MM.1S (cell line): ENCODE results near the gene CMIP.

Experiments
- DNase-seq: peaks from one replicate; pipeline ENCODE4 v3.0.0-alpha.2; 2015
- H2AFZ ChIP-seq: fragments of 300-600 bp; sonication (generic); 2 replicates; pipeline ENCODE4 v1.6.0; 2016; ENCODE audit warnings: antibody characterized with exemption, low read length
- H3F3A ChIP-seq: fragments of 300-600 bp; sonication (generic); 2 replicates; pipeline ENCODE4 v1.6.1; 2016; ENCODE audit warnings: mild to moderate bottlenecking, antibody characterized with exemption, low read length, moderate library complexity, mixed read lengths; ENCODE audit not compliant: insufficient read depth
- H3K27ac ChIP-seq: fragments of 300-600 bp; sonication (generic); 2 replicates; pipeline ENCODE4 v1.5.1; 2016; ENCODE audit warnings: mild to moderate bottlenecking, low read length
- H3K27me3 ChIP-seq: fragments of 300-600 bp; sonication (generic); replicated peaks from 2 replicates; pipeline ENCODE4 v1.6.0; 2016; ENCODE audit warnings: low read length; ENCODE audit not compliant: insufficient read depth
- H3K36me3 ChIP-seq: fragments of 300-600 bp; sonication (generic); replicated peaks from 2 replicates; pipeline ENCODE4 v1.6.1; 2016; ENCODE audit warnings: mild to moderate bottlenecking, low read length, mixed read lengths; ENCODE audit not compliant: insufficient read depth
- H3K4me1 ChIP-seq: fragments of 300-600 bp; sonication (generic); 2 replicates; pipeline ENCODE4 v1.6.1; 2016; ENCODE audit warnings: low read length, mixed read lengths
- H3K4me2 ChIP-seq: fragments of 300-600 bp; sonication (generic); 2 replicates; pipeline ENCODE4 v1.6.0; 2016; ENCODE audit warnings: low read depth, low read length
- H3K4me3 ChIP-seq: fragments of 300-600 bp; sonication (generic); 2 replicates; pipeline ENCODE4 v1.5.1; 2016; ENCODE audit warnings: low read length, mixed read lengths
- H3K79me2 ChIP-seq: fragments of 300-600 bp; sonication (generic); 2 replicates; pipeline ENCODE4 v1.6.1; 2016; ENCODE audit warnings: mixed run types, low read length, mixed read lengths
- H3K9ac ChIP-seq: fragments of 300-600 bp; sonication (generic); 2 replicates; pipeline ENCODE4 v1.6.1; 2016; ENCODE audit warnings: low read length, mixed read lengths
- H3K9me2 ChIP-seq: fragments of 300-600 bp; sonication (generic); replicated peaks from 2 replicates; pipeline ENCODE4 v1.6.1; 2016; ENCODE audit warnings: mild to moderate bottlenecking, low read length, mixed read lengths; ENCODE audit not compliant: insufficient read depth
- H3K9me3 ChIP-seq: fragments of 300-600 bp; sonication (generic); replicated peaks from 2 replicates; pipeline ENCODE4 v1.6.1; 2016; ENCODE audit warnings: mild to moderate bottlenecking, low read length, mixed read lengths; ENCODE audit not compliant: insufficient read depth
- H4K20me1 ChIP-seq: fragments of 300-600 bp; sonication (generic); 2 replicates; pipeline ENCODE4 v1.6.1; 2016; ENCODE audit warnings: mild to moderate bottlenecking, low read length, moderate library complexity, mixed read lengths; ENCODE audit not compliant: insufficient read depth
- CTCF ChIP-seq: fragments of 300-600 bp; sonication (generic); IDR thresholded peaks from 2 replicates; pipeline ENCODE4 v1.5.1; 2016; ENCODE audit warnings: antibody characterized with exemption, low read length, mixed read lengths
- EZH2 ChIP-seq: fragments of 300-600 bp; sonication (generic); optimal IDR thresholded peaks from 2 replicates; pipeline ENCODE3; 2017; ENCODE audit warnings: low read depth, mild to moderate bottlenecking, antibody characterized with exemption, low read length, mixed read lengths
- EZH2phosphoT487 ChIP-seq: fragments of 300-600 bp; sonication (generic); IDR thresholded peaks from 2 replicates; pipeline ENCODE4 v1.6.1; 2018; ENCODE audit warnings: antibody characterized with exemption, low read length

CMIP gene

GRCh38 chr16:81488687-81489411, 44.2 kb downstream of the CMIP start:
- H3K27ac ChIP-seq, result no peak overlapping the region
- H4K20me1 ChIP-seq, result no peaks in the 10 kb centered on the region
- H3K9me3 ChIP-seq, result no peaks in the 10 kb centered on the region
- H3K9me2 ChIP-seq, result no peaks in the 10 kb centered on the region
- TF ChIP-seq EZH2phosphoT487, result no peak
- no peak for TF ChIP-seq EZH2
- TF ChIP-seq CTCF, result no peak
- H3K9ac ChIP-seq, result no peak overlapping the region
- H3K4me3 ChIP-seq, result no peak overlapping the region
- H3K4me1 ChIP-seq, result no peaks in the 10 kb centered on the region
- no peak overlapping the region for H3K4me2 ChIP-seq
- no peaks in the 10 kb centered on the region for H3F3A ChIP-seq
- peaks cover 11% of the 10 kb centered on the region; the same call in 1 of the 2 replicates for H3K79me2 ChIP-seq
- H3K27me3 ChIP-seq, result no peaks in the 10 kb centered on the region
- H3K36me3 ChIP-seq, result no peaks in the 10 kb centered on the region
- no peak for DNase-seq
- H2AFZ ChIP-seq, result no peak overlapping the region

- H4K20me1 ChIP-seq, result no peaks in the 10 kb centered on the region
These were observed 45.1 kb downstream of the CMIP start for GRCh38 chr16:81489547-81490267.

GRCh38 chr16:81491541-81492188, 47.1 kb downstream of the CMIP start:
- peaks cover 11% of the 10 kb centered on the region; the same call in 1 of the 2 replicates for H3K79me2 ChIP-seq
- H3K36me3 ChIP-seq, result no peaks in the 10 kb centered on the region
- H3K4me1 ChIP-seq, result no peaks in the 10 kb centered on the region
- H4K20me1 ChIP-seq, result no peaks in the 10 kb centered on the region
- no peaks in the 10 kb centered on the region for H3F3A ChIP-seq
- no peak overlapping the region for H3K27ac ChIP-seq
- H3K9me3 ChIP-seq, result no peaks in the 10 kb centered on the region
- H3K27me3 ChIP-seq, result no peaks in the 10 kb centered on the region
- DNase-seq, result no peak
- H3K4me3 ChIP-seq, result no peak overlapping the region
- no peaks in the 10 kb centered on the region for H3K9me2 ChIP-seq
- H3K4me2 ChIP-seq, result no peak overlapping the region
- no peak overlapping the region for H3K9ac ChIP-seq
- no peak overlapping the region for H2AFZ ChIP-seq
- TF ChIP-seq EZH2, result no peak
- no peak for TF ChIP-seq CTCF
- TF ChIP-seq EZH2phosphoT487, result no peak

More at GRCh38 chr16:81489547-81490267, 45.1 kb downstream of the CMIP start:
- H3K9me3 ChIP-seq, result no peaks in the 10 kb centered on the region
- H3K4me2 ChIP-seq, result no peak overlapping the region
- no peaks in the 10 kb centered on the region for H3F3A ChIP-seq
- no peak overlapping the region for H2AFZ ChIP-seq
- no peak overlapping the region for H3K9ac ChIP-seq
- peaks cover 11% of the 10 kb centered on the region; the same call in 1 of the 2 replicates for H3K79me2 ChIP-seq
- TF ChIP-seq EZH2phosphoT487, result no peak
- no peak for TF ChIP-seq EZH2
- TF ChIP-seq CTCF, result no peak
- H3K9me2 ChIP-seq, result no peaks in the 10 kb centered on the region
- no peaks in the 10 kb centered on the region for H3K36me3 ChIP-seq
- H3K4me3 ChIP-seq, result no peak overlapping the region
- no peak overlapping the region for H3K27ac ChIP-seq
- H3K4me1 ChIP-seq, result no peaks in the 10 kb centered on the region
- DNase-seq, result no peak
- H3K27me3 ChIP-seq, result no peaks in the 10 kb centered on the region
